Measurements from ENCODE around the gene COL4A2.

- TF ChIP-seq CTCF (IDR thresholded peaks at IDR 0.05) (no peak), POLR2AphosphoS5 (IDR thresholded peaks at IDR 0.05) (no peak)
Measured at GRCh38 chr13:110270507-110270906, 36.6 kb upstream of the COL4A2 start.

Data from suprapubic skin (tissue), 3 donors.